ENCODE results near the gene ENAH.
A peak's percentile ranks its signal among the peaks of the same experiment; 100 is the strongest.

ENAH gene

GRCh38 chr1:225554216-225554812 is 98.6 kb downstream of the ENAH start:
- peak; percentile 14 for DNase-seq

GRCh38 chr1:225549821-225550220 is 103.1 kb downstream of the ENAH start:
- DNase-seq: no peak

GRCh38 chr1:225548140-225548857 is 104.6 kb downstream of the ENAH start:
- no peak for DNase-seq

GRCh38 chr1:225545649-225546048 is 107.3 kb downstream of the ENAH start:
- DNase-seq: no peak

GRCh38 chr1:225544924-225545323 is 108.0 kb downstream of the ENAH start:
- no peak for DNase-seq

GRCh38 chr1:225544263-225544662 is 108.7 kb downstream of the ENAH start:
- DNase-seq: no peak

- DNase-seq: no peak
Measured at GRCh38 chr1:225543350-225543749, 109.6 kb downstream of the ENAH start.

GRCh38 chr1:225541383-225541782 is 111.5 kb downstream of the ENAH start:
- no peak for DNase-seq

GRCh38 chr1:225539575-225539974 is 113.3 kb downstream of the ENAH start:
- DNase-seq: no peak

- no peak for DNase-seq
Measured at GRCh38 chr1:225539069-225539468, 113.9 kb downstream of the ENAH start.

- DNase-seq: no peak
Measured at GRCh38 chr1:225537554-225538251, 115.2 kb downstream of the ENAH start.

- no peak for DNase-seq
Measured at GRCh38 chr1:225535280-225535679, 117.6 kb downstream of the ENAH start.

GRCh38 chr1:225534772-225535171 is 118.2 kb downstream of the ENAH start:
- DNase-seq: no peak

GRCh38 chr1:225534135-225534534 is 118.8 kb downstream of the ENAH start:
- DNase-seq: no peak

GRCh38 chr1:225533238-225533637 is 119.7 kb downstream of the ENAH start:
- DNase-seq: no peak

GRCh38 chr1:225532240-225532944 is 120.5 kb downstream of the ENAH start:
- no peak for DNase-seq

GRCh38 chr1:225529726-225530125 is 123.2 kb downstream of the ENAH start:
- DNase-seq: no peak

- no peak for DNase-seq
Measured at GRCh38 chr1:225527575-225527974, 125.3 kb downstream of the ENAH start.

- DNase-seq: no peak
Measured at GRCh38 chr1:225526878-225527277, 126.0 kb downstream of the ENAH start.

- no peak for DNase-seq
Measured at GRCh38 chr1:225525377-225525776, 127.5 kb downstream of the ENAH start.

- DNase-seq: no peak
Measured at GRCh38 chr1:225524570-225524969, 128.4 kb downstream of the ENAH start.

- DNase-seq: no peak
Measured at GRCh38 chr1:225523263-225523950, 129.5 kb downstream of the ENAH start.
